PFSK-1 (cell line): ENCODE results near the gene RGS17.

Source experiments
- FOXP2 ChIP-seq: optimal IDR thresholded peaks from 2 replicates; pipeline ENCODE3; 2011; ENCODE audit warnings: borderline replicate concordance, control low read depth, inconsistent platforms; ENCODE audit not compliant: insufficient read depth; ENCODE audit errors: extremely low read length, extremely low read depth
- POLR2AphosphoS5 ChIP-seq: IDR thresholded peaks from 2 replicates; pipeline ENCODE4 v1.6.1; 2012; ENCODE audit warnings: low read depth, mild to moderate bottlenecking, control low read depth, low read length, moderate library complexity
- REST ChIP-seq, 2 experiments: IDR thresholded peaks; 2 replicates each; pipeline versions ENCODE4 v1.6.1 to v1.8.0; 2011 to 2012; ENCODE audit warnings: low read depth in 2 of 2, low read length in 2 of 2, control low read depth in 1 of 2, inconsistent platforms in 1 of 2, mild to moderate bottlenecking in 1 of 2, moderate library complexity in 1 of 2; ENCODE audit not compliant: insufficient read depth in 1 of 2
- SIN3A ChIP-seq: IDR thresholded peaks from 2 replicates; pipeline ENCODE4 v1.6.1; 2012; ENCODE audit warnings: mild to moderate bottlenecking, low read length, moderate library complexity, borderline replicate concordance; ENCODE audit not compliant: insufficient read depth
- TAF1 ChIP-seq: IDR thresholded peaks from 2 replicates; pipeline ENCODE4 v1.6.1; 2012; ENCODE audit warnings: low read length, control low read depth, borderline replicate concordance; ENCODE audit not compliant: insufficient read depth

Gene RGS17

GRCh38 chr6:153084393-153084792, 46.7 kb downstream of the RGS17 start:
- TF ChIP-seq SIN3A (no peak), REST (IDR thresholded peaks at IDR 0.05; ENCODE audit: insufficient read depth in 1 of 2, low read depth in 2 of 2, low read length in 2 of 2) (0 out of 4 replicates have a peak, but pooled peaks of 1 of the 2 experiments have one; percentile 30)

DNA sequence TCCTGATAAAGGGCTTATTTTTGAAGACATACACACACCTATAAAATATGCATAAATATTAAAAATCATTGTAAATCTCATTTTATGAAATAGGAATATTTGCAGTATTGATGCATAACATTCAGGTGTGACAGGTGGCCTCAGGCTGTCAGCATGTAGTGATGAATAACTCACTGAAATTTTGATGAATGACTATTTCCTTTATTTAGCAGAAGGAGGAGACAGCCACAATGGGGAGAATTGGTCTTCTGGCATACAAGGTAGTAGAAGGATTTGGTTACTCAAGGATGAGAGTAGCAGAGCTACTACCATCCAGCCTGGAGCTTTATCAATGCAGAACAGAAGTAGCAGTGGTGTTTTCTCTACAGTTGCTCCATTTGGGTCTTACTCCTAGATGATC, 47.2 kb downstream of the RGS17 start:
- no peak for TF ChIP-seq TAF1
- TF ChIP-seq POLR2AphosphoS5: no peak
- TF ChIP-seq FOXP2: no peak
- no peak for TF ChIP-seq SIN3A
- TF ChIP-seq REST (IDR thresholded peaks at IDR 0.05; ENCODE audit: insufficient read depth in 1 of 2, low read depth in 2 of 2, low read length in 2 of 2): no peak

DNA sequence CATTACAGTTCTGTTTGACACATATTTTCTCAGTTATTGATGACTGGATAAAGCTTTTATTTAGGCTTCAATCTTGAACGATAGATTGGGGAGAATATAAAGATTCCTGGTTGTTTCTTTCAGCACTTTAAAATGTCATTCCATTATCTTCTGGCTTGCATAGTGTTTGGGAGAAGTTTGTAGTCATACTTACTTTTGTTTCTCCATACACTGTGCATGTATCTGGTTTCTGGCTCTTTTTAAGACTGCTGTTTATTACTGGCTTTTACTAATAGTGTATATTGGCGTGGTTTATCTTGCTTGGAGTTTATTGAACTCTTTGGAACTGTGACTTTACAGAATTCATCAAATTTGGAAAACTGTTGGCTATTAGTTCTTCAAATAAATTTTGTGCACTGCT, 49.2 kb downstream of the RGS17 start:
- TF ChIP-seq REST (IDR thresholded peaks at IDR 0.05; ENCODE audit: insufficient read depth in 1 of 2, low read depth in 2 of 2, low read length in 2 of 2): no peak

DNA sequence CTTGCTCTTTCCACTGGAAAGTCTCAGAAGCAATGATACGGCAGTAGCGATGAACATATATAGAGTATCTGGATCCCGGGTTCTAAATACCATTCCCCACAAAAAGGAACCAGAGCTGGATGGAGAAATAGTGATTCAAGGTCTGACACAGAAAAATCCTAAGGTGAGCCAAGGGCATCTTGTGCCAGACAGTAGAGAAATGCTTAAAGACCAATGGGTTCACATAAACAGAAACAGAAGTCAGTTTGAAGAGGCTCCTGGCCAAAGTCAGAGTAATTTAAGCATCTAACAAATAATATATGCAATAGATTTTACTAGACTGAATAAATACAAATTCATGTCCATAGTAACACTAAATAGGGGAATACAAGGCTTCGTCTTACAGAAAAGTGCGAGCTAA, 54.7 kb downstream of the RGS17 start:
- TF ChIP-seq REST (IDR thresholded peaks at IDR 0.05; ENCODE audit: insufficient read depth in 1 of 2, low read depth in 2 of 2, low read length in 2 of 2): no peak
- no peak for TF ChIP-seq SIN3A
- TF ChIP-seq FOXP2: no peak
- TF ChIP-seq TAF1: no peak
- TF ChIP-seq POLR2AphosphoS5: no peak

DNA sequence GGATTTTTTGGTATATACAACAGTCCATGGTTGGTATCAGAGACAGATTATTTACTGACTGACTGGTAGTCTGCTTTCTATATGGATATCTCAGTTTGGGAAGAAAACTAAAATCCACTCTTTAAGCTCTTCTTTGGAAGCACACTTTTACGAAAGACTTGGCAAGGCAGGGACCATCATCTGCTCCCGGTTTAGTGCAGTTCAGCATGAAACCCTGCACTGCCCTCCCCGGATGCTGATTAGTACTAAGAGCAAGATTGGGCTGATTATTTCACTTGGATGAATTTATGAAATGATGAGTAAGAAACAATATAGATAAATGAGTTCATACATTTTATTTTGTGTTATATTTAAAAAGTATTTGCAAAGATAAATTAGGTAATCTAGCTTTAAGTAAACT, 56.3 kb downstream of the RGS17 start:
- TF ChIP-seq REST (IDR thresholded peaks at IDR 0.05; ENCODE audit: insufficient read depth in 1 of 2, low read depth in 2 of 2, low read length in 2 of 2): no peak
- no peak for TF ChIP-seq FOXP2
- TF ChIP-seq POLR2AphosphoS5: no peak
- TF ChIP-seq SIN3A: no peak
- TF ChIP-seq TAF1: no peak
